ENCODE data around the gene UBTF. TPM values are rescaled to one million over a fixed set of nuclear protein-coding genes. Genes with fewer than 3 reads are reported as not detected.
A peak's percentile ranks its signal among the peaks of the same experiment; 100 is the strongest.

The UBTF gene
- total RNA-seq, 1 donor from 2014 or later, result 53.9 TPM

DNA sequence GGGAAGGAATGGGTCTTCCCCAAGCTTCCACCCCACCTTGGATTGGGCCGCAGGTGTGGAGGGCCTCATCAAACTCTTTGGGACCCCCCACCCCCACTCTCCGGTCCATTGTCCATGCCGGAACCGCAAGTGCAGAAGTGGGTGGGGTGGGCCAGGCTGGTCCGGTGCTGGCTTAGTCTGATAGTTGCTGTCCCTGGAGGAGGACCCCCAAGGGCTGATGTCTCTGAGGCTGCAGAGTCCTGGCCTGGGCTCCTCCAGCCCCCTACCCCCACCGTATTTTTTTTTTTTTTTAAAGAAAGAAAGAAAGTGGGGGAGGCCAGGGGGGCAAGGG lies 12.7 kb downstream of the UBTF start:
- Histone ChIP-seq H3K4me1 (peaks cover 30% of the 10 kb centered on the region), H3K27ac (replicated peaks) (no peak overlapping the region), H3K27me3 (ENCODE audit: low read depth) (no peaks in the 10 kb centered on the region), H3K4me3 (no peak overlapping the region), H3K36me3 (peaks cover 49% of the 10 kb centered on the region), H3K9me3 (replicated peaks) (no peaks in the 10 kb centered on the region)
- DNase-seq, result no peak
- TF ChIP-seq, protein P1, sequence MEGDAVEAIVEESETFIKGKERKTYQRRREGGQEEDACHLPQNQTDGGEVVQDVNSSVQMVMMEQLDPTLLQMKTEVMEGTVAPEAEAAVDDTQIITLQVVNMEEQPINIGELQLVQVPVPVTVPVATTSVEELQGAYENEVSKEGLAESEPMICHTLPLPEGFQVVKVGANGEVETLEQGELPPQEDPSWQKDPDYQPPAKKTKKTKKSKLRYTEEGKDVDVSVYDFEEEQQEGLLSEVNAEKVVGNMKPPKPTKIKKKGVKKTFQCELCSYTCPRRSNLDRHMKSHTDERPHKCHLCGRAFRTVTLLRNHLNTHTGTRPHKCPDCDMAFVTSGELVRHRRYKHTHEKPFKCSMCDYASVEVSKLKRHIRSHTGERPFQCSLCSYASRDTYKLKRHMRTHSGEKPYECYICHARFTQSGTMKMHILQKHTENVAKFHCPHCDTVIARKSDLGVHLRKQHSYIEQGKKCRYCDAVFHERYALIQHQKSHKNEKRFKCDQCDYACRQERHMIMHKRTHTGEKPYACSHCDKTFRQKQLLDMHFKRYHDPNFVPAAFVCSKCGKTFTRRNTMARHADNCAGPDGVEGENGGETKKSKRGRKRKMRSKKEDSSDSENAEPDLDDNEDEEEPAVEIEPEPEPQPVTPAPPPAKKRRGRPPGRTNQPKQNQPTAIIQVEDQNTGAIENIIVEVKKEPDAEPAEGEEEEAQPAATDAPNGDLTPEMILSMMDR (IDR thresholded peaks at IDR 0.05; ENCODE audit: borderline replicate concordance), result no peak
- intact Hi-C loops (cut with micrococcal nuclease), result no loop called here

DNA sequence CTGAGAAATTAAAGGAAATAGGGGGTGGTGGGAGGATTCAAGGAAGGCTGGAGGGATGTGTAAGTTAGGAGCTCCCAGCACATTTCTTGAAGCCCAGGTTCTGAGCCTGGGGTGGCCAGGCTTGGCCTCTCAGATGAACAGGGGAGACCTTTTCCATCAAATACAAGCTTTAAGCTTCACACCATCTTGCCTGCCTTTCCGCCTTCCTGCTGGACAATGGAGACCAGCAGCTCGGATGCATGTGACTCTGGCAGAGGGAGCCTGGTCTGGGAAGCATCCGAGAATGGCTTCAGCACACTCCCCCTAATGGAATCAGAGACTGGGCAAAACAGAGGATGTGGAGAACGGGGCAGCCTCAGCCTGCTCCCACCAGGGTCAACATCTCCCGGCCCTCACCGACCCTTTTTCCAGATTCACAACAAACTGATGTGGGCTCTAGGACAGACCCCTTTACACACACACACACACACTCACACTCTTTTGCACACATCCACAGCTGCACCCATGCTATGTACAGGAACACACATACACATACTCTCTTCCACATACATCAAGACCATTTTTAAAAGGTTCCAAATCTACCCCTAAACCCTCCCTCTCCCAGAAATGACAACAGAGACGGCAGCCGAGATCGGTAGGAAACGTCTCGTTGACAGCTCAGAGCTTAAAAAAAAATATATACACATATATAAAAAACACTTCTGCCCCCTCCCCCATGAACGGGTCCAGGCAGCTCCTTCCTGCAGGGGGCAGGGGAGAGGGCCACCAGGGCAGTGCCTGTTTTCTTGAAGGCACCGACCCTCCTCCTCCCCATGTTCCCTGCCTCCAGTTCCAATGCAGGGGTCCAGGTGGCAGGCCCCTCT lies 13.3 kb downstream of the UBTF start:
- intact Hi-C loops (cut with micrococcal nuclease), result no loop called here
- Histone ChIP-seq H3K27me3 (ENCODE audit: low read depth) (no peaks in the 10 kb centered on the region), H3K9me3 (replicated peaks) (no peaks in the 10 kb centered on the region), H3K4me1 (peaks cover 25% of the 10 kb centered on the region), H3K36me3 (peaks cover 44% of the 10 kb centered on the region), H3K27ac (replicated peaks) (no peak overlapping the region), H3K4me3 (no peak overlapping the region)
- TF ChIP-seq, protein P1 (IDR thresholded peaks at IDR 0.05; ENCODE audit: borderline replicate concordance), result no peak
- no peak for DNase-seq

DNA sequence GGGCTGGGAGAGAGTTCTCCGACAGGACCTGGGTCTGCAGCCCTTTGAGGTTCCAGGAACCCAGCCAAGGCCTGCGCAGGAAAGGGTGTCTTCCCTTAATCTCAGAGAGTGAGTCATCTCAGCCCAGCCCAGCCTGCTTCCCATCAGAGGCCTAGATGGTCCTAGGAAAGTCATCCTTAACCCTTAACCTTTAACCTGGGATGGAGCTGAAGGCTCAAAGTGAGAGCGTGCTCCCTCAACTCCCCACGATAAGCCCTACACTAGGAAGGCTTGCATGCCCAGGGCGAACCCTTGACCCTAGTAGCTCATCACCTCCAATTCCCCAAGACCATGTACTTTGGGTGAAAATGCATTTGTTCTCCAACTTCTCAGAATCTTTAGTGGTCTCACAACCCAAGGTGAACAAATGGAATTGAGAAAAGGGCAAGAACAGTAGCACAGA lies 15.0 kb downstream of the UBTF start:
- no peak for DNase-seq
- peaks cover 30% of the 10 kb centered on the region for H3K36me3 ChIP-seq
- TF ChIP-seq, protein P1 (IDR thresholded peaks at IDR 0.05; ENCODE audit: borderline replicate concordance), result no peak
- H3K27me3 ChIP-seq (ENCODE audit: low read depth), result no peaks in the 10 kb centered on the region
- H3K27ac ChIP-seq (replicated peaks), result peak overlapping the region; percentile 5
- no peaks in the 10 kb centered on the region for H3K9me3 ChIP-seq (replicated peaks)
- peaks cover 20% of the 10 kb centered on the region for H3K4me1 ChIP-seq
- intact Hi-C loops (cut with micrococcal nuclease), result no loop called here
- H3K4me3 ChIP-seq, result no peak overlapping the region

DNA sequence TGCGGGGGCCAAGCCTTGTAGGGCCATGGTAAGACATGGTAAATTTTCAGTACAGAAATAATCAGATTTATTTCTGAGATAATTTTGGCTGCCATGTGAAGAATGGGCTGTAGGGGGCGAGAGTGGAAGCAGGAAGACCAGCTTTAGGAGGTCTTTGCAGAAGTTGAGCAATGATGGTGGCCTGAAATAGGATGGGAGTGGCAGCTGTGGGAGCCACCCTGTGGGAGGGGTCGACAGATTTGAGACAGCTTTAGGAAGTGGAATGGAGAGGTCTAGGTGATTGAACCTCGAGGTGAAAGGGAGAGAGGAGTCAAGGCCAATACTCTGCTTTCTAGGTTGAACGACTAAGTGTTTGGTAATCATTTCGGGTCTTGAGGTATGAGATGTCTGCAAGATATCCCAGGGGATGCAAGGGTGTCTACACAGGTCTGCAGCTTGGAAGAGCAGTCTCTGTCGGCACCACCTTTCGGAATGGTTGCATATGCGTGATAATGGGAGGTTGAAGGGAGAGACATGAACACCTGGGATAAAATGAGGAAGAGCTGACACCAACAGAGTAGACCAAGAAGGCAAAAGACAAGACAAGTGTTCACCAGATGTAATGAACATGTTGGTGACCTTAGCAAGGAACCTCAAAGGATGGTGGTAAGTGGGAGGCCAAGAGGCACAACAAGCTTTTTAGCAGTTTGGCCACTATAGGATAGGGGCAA lies 15.6 kb downstream of the UBTF start:
- Histone ChIP-seq H3K9me3 (replicated peaks) (no peaks in the 10 kb centered on the region), H3K4me3 (no peak overlapping the region), H3K27me3 (ENCODE audit: low read depth) (no peaks in the 10 kb centered on the region), H3K36me3 (peaks cover 24% of the 10 kb centered on the region), H3K4me1 (peaks cover 23% of the 10 kb centered on the region), H3K27ac (replicated peaks) (peak overlapping the region; percentile 5)
- TF ChIP-seq, protein P1 (IDR thresholded peaks at IDR 0.05; ENCODE audit: borderline replicate concordance), result peak; percentile 68
- intact Hi-C loops (cut with micrococcal nuclease), result no loop called here
- no peak for DNase-seq

DNA sequence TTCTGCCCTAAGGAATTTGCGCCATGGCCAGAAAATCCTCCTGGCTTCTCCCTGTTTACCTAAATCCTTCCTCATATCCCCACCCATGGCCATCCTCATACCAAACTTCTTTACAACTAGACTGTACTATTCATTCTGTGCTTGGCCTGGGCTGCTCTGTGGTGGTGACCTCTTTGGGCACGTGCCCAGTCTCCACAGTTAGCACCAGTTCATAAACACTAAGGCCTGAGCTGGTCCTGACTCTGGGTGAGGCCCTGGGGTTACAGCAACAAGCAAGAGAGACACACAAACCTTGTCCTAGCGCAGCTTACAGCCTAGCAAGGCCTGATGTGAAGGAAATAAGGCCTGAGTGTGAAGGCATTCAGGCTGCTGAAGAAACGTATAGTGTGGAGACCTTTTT lies 16.7 kb downstream of the UBTF start:
- Histone ChIP-seq H3K9me3 (replicated peaks) (no peaks in the 10 kb centered on the region), H3K4me1 (peaks cover 34% of the 10 kb centered on the region), H3K27me3 (ENCODE audit: low read depth) (no peaks in the 10 kb centered on the region), H3K36me3 (peaks cover 12% of the 10 kb centered on the region), H3K27ac (replicated peaks) (no peak overlapping the region), H3K4me3 (no peak overlapping the region)
- DNase-seq, result no peak
- TF ChIP-seq, protein P1 (IDR thresholded peaks at IDR 0.05; ENCODE audit: borderline replicate concordance), result no peak
- intact Hi-C loops (cut with micrococcal nuclease), result no loop called here
